Measurements from ENCODE around the gene PPP4R3B. TPM values are rescaled to one million over a fixed set of nuclear protein-coding genes. Genes with fewer than 3 reads are reported as not detected.

The PPP4R3B gene
- total and polyA plus RNA-seq, 2 of the 8 experiments (the other 6 are each of a cell fraction or from before 2014, with no cell fraction given), result 8.5 to 39.1 TPM

GRCh38 chr2:55604027-55604565 lies 13.3 kb downstream of the PPP4R3B start:
- Histone ChIP-seq H2BK120ac (replicated peaks; ENCODE audit: low read depth, low read length) (no peak overlapping the region), H4K20me1 (replicated peaks in 1 of 2; ENCODE audit: control insufficient read depth in 1 of 2, insufficient read depth in 2 of 2, low read length in 2 of 2) (no peaks in the 10 kb centered on the region), H2AK5ac (ENCODE audit: low read depth, low read length) (no peak overlapping the region), H4K8ac (ENCODE audit: extremely low read depth, insufficient read depth, low read length) (no peak overlapping the region), H2BK15ac (ENCODE audit: low read length) (no peak overlapping the region), H3K27me3 (replicated peaks in 1 of 4; ENCODE audit: control insufficient read depth in 3 of 4, extremely low read depth in 1 of 4, insufficient read depth in 3 of 4, low read length in 3 of 4) (no peaks in the 10 kb centered on the region), H3K4ac (replicated peaks; ENCODE audit: insufficient read length, low read depth, low read length) (no peak overlapping the region), H2AFZ (ENCODE audit: low read length) (no peak overlapping the region), H3K9ac (replicated peaks in 1 of 4; ENCODE audit: extremely low read depth in 1 of 4, low read depth in 3 of 4, low read length in 3 of 4) (no peak overlapping the region), H2BK5ac (ENCODE audit: low read depth, low read length) (no peak overlapping the region), H3K9me3 (ENCODE audit: insufficient read depth in 2 of 2, low read depth in 1 of 2, low read length in 1 of 2) (no peaks in the 10 kb centered on the region), H3K14ac (ENCODE audit: insufficient read length) (no peak overlapping the region), H3K79me2 (ENCODE audit: control insufficient read depth in 1 of 2, insufficient read depth in 2 of 2, low read length in 2 of 2) (peaks cover 0 to 34% of the 10 kb centered on the region in 2 experiments; a peak in 2 of 4 replicates), H2BK12ac (ENCODE audit: low read depth, low read length) (no peak overlapping the region), H3K27ac (ENCODE audit: low read depth, low read length) (no peak overlapping the region), H3K36me3 (ENCODE audit: control insufficient read depth in 2 of 4, insufficient read depth in 4 of 4, low read length in 3 of 4) (peaks cover 0 to 8% (median 4%) of the 10 kb centered on the region in 4 experiments; a peak in 2 of 8 replicates), H3K4me1 (replicated peaks in 1 of 4; ENCODE audit: control insufficient read depth in 3 of 4, insufficient read depth in 4 of 4, low read length in 3 of 4) (no peaks in the 10 kb centered on the region), H3K79me1 (ENCODE audit: low read depth, low read length) (no peaks in the 10 kb centered on the region; the same call in 1 of the 2 replicates), H3K18ac (ENCODE audit: extremely low read depth, low read length) (no peak overlapping the region), H4K91ac (replicated peaks; ENCODE audit: insufficient read length, low read length) (no peak overlapping the region), H3K4me3 (ENCODE audit: extremely low read depth in 1 of 4, insufficient read depth in 2 of 4, low read depth in 3 of 4, low read length in 4 of 4) (no peak overlapping the region), H4K5ac (ENCODE audit: insufficient read length, low read depth, low read length) (no peak overlapping the region), H3K4me2 (ENCODE audit: insufficient read depth in 1 of 2, low read depth in 2 of 2, low read length in 2 of 2) (no peak overlapping the region), H3K23me2 (ENCODE audit: low read depth, low read length) (no peaks in the 10 kb centered on the region), H3K23ac (ENCODE audit: insufficient read length) (no peak overlapping the region), H3K56ac (replicated peaks; ENCODE audit: insufficient read length, low read depth, low read length) (no peak overlapping the region), H2BK20ac (ENCODE audit: low read length) (no peak overlapping the region)
- ChIA-PET CTCF (ENCODE audit: partially characterized antibody) (no interaction called here), POLR2A (ENCODE audit: partially characterized antibody) (interaction anchor here (2.7 kb wide), 1 partner anchor 13 kb away, joined by 7 read pairs; the partner anchor contains the start of gene PPP4R3B)
- FAIRE-seq (no peak), DNase-seq (ENCODE audit: low read depth in 1 of 2, low spot score in 2 of 2) (no peak)
- 86% methylated on average over 1 of the region's 1 CpG; no CpG with 5 or more reads in 1 of the 2 experiments for WGBS, 2 experiments (ENCODE audit: extremely low coverage in 1 of 2, insufficient coverage in 1 of 2, insufficient read length in 1 of 2, insufficient replicate concordance in 2 of 2, low coverage in 1 of 2, low lambda C conversion rate in 2 of 2, missing lambda C conversion rate in 1 of 2)
- no peak for TF ChIP-seq E2F6 (IDR thresholded peaks at IDR 0.05)
- TF ChIP-seq KDM5A (IDR thresholded peaks at IDR 0.05; ENCODE audit: low read length), result no peak
- no peak for TF ChIP-seq CHD1 (IDR thresholded peaks at IDR 0.05; ENCODE audit: low read depth, low read length)
- TF ChIP-seq ZNF274 (IDR thresholded peaks at IDR 0.05; ENCODE audit: borderline replicate concordance, extremely low read depth, low read length), result no peak
- TF ChIP-seq TCF12 (IDR thresholded peaks at IDR 0.05; ENCODE audit: low read depth, low read length), result no peak
- TF ChIP-seq TBP (IDR thresholded peaks at IDR 0.05; ENCODE audit: low read depth, low read length), result no peak
